CD14-positive monocyte (primary cell): Measurements from ENCODE around the gene SLC9A8. TPM values are rescaled to one million over a fixed set of nuclear protein-coding genes. Genes with fewer than 3 reads are reported as not detected.

Source experiments
- DNase-seq, 3 donors: peaks; one replicate each; pipeline ENCODE4 v3.0.0-alpha.2; 2011 to 2022
- H2AFZ ChIP-seq: 2 replicates; pipeline ENCODE4 v1.6.0; 2012; ENCODE audit warnings: mild to moderate bottlenecking, low read depth, low read length, inconsistent platforms; ENCODE audit not compliant: insufficient read depth, poor library complexity, severe bottlenecking
- H3K27ac ChIP-seq, 2 donors: 1 replicate in 1 of 2; 2 replicates in 1 of 2; pipeline ENCODE4 v1.5.1; 2012 to 2013; ENCODE audit warnings: low read length in 2 of 2, control low read depth in 1 of 2, inconsistent platforms in 1 of 2, low read depth in 1 of 2, mild to moderate bottlenecking in 1 of 2
- H3K27me3 ChIP-seq, 2 donors: one replicate each; pipeline versions ENCODE4 v1.6.0 to v1.6.1; 2011 to 2013; ENCODE audit warnings: low read length in 2 of 2; ENCODE audit not compliant: control insufficient read depth in 2 of 2, insufficient read depth in 2 of 2
- H3K36me3 ChIP-seq, 2 donors: replicated peaks in 1 of 2; 1 replicate in 1 of 2; 2 replicates in 1 of 2; pipeline versions ENCODE4 v1.5.1 to v1.6.1; 2012 to 2013; ENCODE audit warnings: low read length in 2 of 2, control low read depth in 1 of 2, inconsistent platforms in 1 of 2, mild to moderate bottlenecking in 1 of 2; ENCODE audit not compliant: insufficient read depth in 2 of 2, control insufficient read depth in 1 of 2
- H3K4me1 ChIP-seq, 2 donors: 1 replicate in 1 of 2; 2 replicates in 1 of 2; pipeline versions ENCODE4 v1.5.1 to v1.6.1; 2012 to 2013; ENCODE audit warnings: low read length in 2 of 2, control low read depth in 1 of 2, inconsistent platforms in 1 of 2, mild to moderate bottlenecking in 1 of 2, moderate library complexity in 1 of 2; ENCODE audit not compliant: insufficient read depth in 2 of 2, control insufficient read depth in 1 of 2
- H3K4me2 ChIP-seq: replicated peaks from 2 replicates; pipeline ENCODE3; 2012; ENCODE audit warnings: low read length, moderate library complexity, mild to moderate bottlenecking; ENCODE audit not compliant: poor library complexity, severe bottlenecking; ENCODE audit errors: extremely low read depth
- H3K4me3 ChIP-seq, 3 experiments: fragments of 200-600 bp in 1 of 3; sonication (generic) in 1 of 3; replicated peaks in 1 of 3; 1 replicate in 2 of 3; 2 replicates in 1 of 3; pipeline ENCODE4 v1.5.1; 2011 to 2013; ENCODE audit warnings: low read length in 3 of 3, mild to moderate bottlenecking in 3 of 3, control low read depth in 2 of 3, low read depth in 2 of 3, inconsistent platforms in 1 of 3, moderate library complexity in 1 of 3
- H3K79me2 ChIP-seq: 2 replicates; pipeline ENCODE4 v1.6.0; 2012; ENCODE audit warnings: mild to moderate bottlenecking, control low read depth, inconsistent platforms, low read length, moderate library complexity; ENCODE audit not compliant: insufficient read depth
- H3K9ac ChIP-seq: 2 replicates; pipeline ENCODE4 v1.6.0; 2017; ENCODE audit warnings: low read length, mild to moderate bottlenecking; ENCODE audit not compliant: insufficient read depth, poor library complexity, severe bottlenecking
- H3K9me3 ChIP-seq, 2 donors: replicated peaks in 1 of 2; 1 replicate in 1 of 2; 2 replicates in 1 of 2; pipeline versions ENCODE4 v1.5.1 to v1.6.1; 2012 to 2013; ENCODE audit warnings: low read length in 2 of 2, control low read depth in 1 of 2; ENCODE audit not compliant: control insufficient read depth in 1 of 2, insufficient read depth in 1 of 2
- H4K20me1 ChIP-seq: 2 replicates; pipeline ENCODE4 v1.6.0; 2012; ENCODE audit warnings: mild to moderate bottlenecking, low read length, control low read depth, moderate library complexity; ENCODE audit not compliant: insufficient read depth
- H3K27ac Mint-ChIP-seq, 7 donors: one replicate each; pipeline ENCODE4 v1.8.0; 2020; ENCODE audit warnings: mild to moderate bottlenecking in 7 of 7, mixed read lengths in 7 of 7, moderate library complexity in 6 of 7, inconsistent platforms in 2 of 7
- H3K27me3 Mint-ChIP-seq, 3 donors: one replicate each; pipeline ENCODE4 v1.8.0; 2021 to 2022; ENCODE audit warnings: low read depth in 3 of 3, mild to moderate bottlenecking in 3 of 3, mixed read lengths in 3 of 3, moderate library complexity in 3 of 3, inconsistent platforms in 1 of 3
- H3K36me3 Mint-ChIP-seq, 2 donors: one replicate each; pipeline ENCODE4 v1.8.0; 2020; ENCODE audit warnings: mixed read lengths in 2 of 2, inconsistent platforms in 1 of 2, mild to moderate bottlenecking in 1 of 2
- H3K4me1 Mint-ChIP-seq: one replicate; pipeline ENCODE4 v1.8.0; 2020; ENCODE audit warnings: mild to moderate bottlenecking, mixed read lengths
- H3K4me3 Mint-ChIP-seq, 2 donors: one replicate each; pipeline ENCODE4 v1.8.0; 2020; ENCODE audit warnings: mild to moderate bottlenecking in 2 of 2, mixed read lengths in 2 of 2, moderate library complexity in 1 of 2
- H3K9me3 Mint-ChIP-seq, 7 donors: one replicate each; pipeline ENCODE4 v1.8.0; 2020 to 2022; ENCODE audit warnings: mixed read lengths in 7 of 7, mild to moderate bottlenecking in 6 of 7, moderate library complexity in 6 of 7, inconsistent platforms in 2 of 7
- CTCF ChIP-seq: fragments of 200-600 bp; IDR thresholded peaks from one replicate; pipeline ENCODE4 v1.8.0; 2022; ENCODE audit warnings: antibody characterized with exemption, mild to moderate bottlenecking
- WGBS: methylation state at CpG from one replicate; pipeline ENCODE4 v1.1.5; 2013; ENCODE audit warnings: missing lambda C conversion rate; ENCODE audit not compliant: insufficient coverage; 5-methylcytosine and 5-hydroxymethylcytosine counted together
- intact Hi-C, 2 donors: fragments of 100-400 bp; cut with micrococcal nuclease; formaldehyde crosslinking; loops; one replicate each; pipeline versions ENCODE4 v1.15.0 to v1.15.1; 2023
- polyA plus RNA-seq, 3 donors: library from polyadenylated mRNA; depleted of rRNA in 1 of 3; unstranded in 2 of 3; stranded (reverse) in 1 of 3; fragments of 300-500 nt in 2 of 3; fragments of >200 nt in 1 of 3; fragmentation: Illumina TruSeq in 2 of 3; gene quantifications; 1 replicate in 2 of 3; 2 replicates in 1 of 3; pipeline ENCODE4 v1.2.3, GENCODE V29; 2012 to 2021

The SLC9A8 gene
- polyA plus RNA-seq, 3 donors: 3.0 to 14.6 (median 3.3) TPM

- Mint-ChIP-seq H3K27ac (no peak overlapping the region), H3K4me3 (no peak overlapping the region), H3K36me3 (peaks cover 0 to 3% of the 10 kb centered on the region in 2 donors), H3K9me3 (peaks cover 0 to 7% (median 0%) of the 10 kb centered on the region in 7 donors), H3K4me1 (peaks cover 36% of the 10 kb centered on the region), H3K27me3 (peaks cover 0 to 5% (median 1%) of the 10 kb centered on the region in 3 donors)
- intact Hi-C loops: no loop called here
- 63% methylated on average over 1 of the region's 2 CpGs for WGBS
- Histone ChIP-seq H3K9me3 (no peaks in the 10 kb centered on the region), H3K36me3 (no peaks in the 10 kb centered on the region), H3K27ac (no peak overlapping the region), H3K4me2 (no peak overlapping the region), H2AFZ (no peak overlapping the region), H3K79me2 (no peaks in the 10 kb centered on the region), H3K4me3 (no peak overlapping the region), H3K9ac (no peak overlapping the region), H3K4me1 (peaks cover 32 to 36% of the 10 kb centered on the region in 2 donors), H3K27me3 (no peaks in the 10 kb centered on the region), H4K20me1 (no peaks in the 10 kb centered on the region)
- no peak for TF ChIP-seq CTCF
- no peak for DNase-seq
Observed at GRCh38 chr20:49784291-49784690, 28.3 kb upstream of the SLC9A8 start.

GRCh38 chr20:49785149-49785851, 27.3 kb upstream of the SLC9A8 start:
- Histone ChIP-seq H4K20me1 (no peaks in the 10 kb centered on the region), H3K4me3 (peak overlapping the region in 1 of 3 experiments; percentile 68), H3K27me3 (no peaks in the 10 kb centered on the region), H3K4me1 (peaks cover 43 to 46% of the 10 kb centered on the region in 2 donors), H3K36me3 (no peaks in the 10 kb centered on the region), H3K79me2 (no peaks in the 10 kb centered on the region), H3K27ac (peak overlapping the region; percentile 56 to 60), H3K9me3 (no peaks in the 10 kb centered on the region), H3K4me2 (peak overlapping the region; percentile 64), H2AFZ (peak overlapping the region; percentile 1), H3K9ac (no peak overlapping the region)
- peaks cover 0 to 3% of the 10 kb centered on the region in 2 donors for H3K36me3 Mint-ChIP-seq
- H3K27ac Mint-ChIP-seq: peak overlapping the region; percentile 83 to 95 (median 91)
- peak overlapping the region; percentile 68 to 91 for H3K4me3 Mint-ChIP-seq
- peaks cover 1 to 7% (median 2%) of the 10 kb centered on the region in 3 donors for H3K27me3 Mint-ChIP-seq
- no peak for DNase-seq
- peaks cover 46% of the 10 kb centered on the region for H3K4me1 Mint-ChIP-seq
- intact Hi-C loops: loop anchor here in 1 of 2 donors (5.0 kb wide), 1 partner anchor 73 kb away; the partner anchor contains the start of gene B4GALT5
- no peak for TF ChIP-seq CTCF
- peaks cover 0 to 7% (median 0%) of the 10 kb centered on the region in 7 donors for H3K9me3 Mint-ChIP-seq
- 86% methylated on average over 10 of the region's 15 CpGs for WGBS
